ENCODE data around the gene ATP6V0A1.

DNA sequence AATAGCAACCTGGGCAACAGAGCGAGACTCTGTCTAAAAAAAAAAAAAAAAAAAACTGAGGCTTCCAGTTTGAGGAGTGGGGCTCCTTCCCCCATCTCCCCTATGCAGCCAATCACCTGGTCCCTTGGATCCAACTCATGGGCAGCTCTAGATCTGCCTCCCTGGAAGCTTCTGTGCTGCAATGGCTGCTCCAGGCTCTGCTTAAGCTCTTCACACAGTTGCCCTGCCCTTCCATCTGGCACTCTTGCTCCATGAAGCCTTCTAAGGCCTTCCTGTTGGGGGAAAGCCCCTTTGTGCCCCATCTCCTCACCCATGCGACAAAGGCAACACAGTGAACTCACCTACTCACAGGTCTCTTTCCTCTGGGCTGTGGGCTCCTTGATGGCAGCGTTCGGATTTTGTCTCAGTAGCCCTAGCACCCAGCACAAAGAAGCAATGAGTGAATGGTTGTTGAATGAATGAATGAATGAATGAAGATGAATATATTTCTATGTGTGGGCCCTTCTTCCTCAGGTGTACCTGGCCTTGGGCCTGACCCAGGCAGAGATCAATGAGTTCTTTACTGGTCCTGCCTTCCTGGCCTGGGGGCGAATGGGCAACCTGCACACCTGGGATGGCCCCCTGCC lies 79.3 kb downstream of the ATP6V0A1 start:
- TF ChIP-seq CTCF (IDR thresholded peaks at IDR 0.05; ENCODE audit: insufficient read depth, low read length): no peak
- TF ChIP-seq POLR2AphosphoS5 (IDR thresholded peaks at IDR 0.05; ENCODE audit: low read depth): no peak
- no peak for TF ChIP-seq GABPA (IDR thresholded peaks at IDR 0.05; ENCODE audit: low read depth)
- TF ChIP-seq REST (IDR thresholded peaks at IDR 0.05; ENCODE audit: insufficient replicate concordance, low read depth): no peak
